Chondrocyte (in vitro differentiated cells): ENCODE data around the gene CROT. TPM values are rescaled to one million over a fixed set of nuclear protein-coding genes. Genes with fewer than 3 reads are reported as not detected.

Source experiments
- DNase-seq: peaks from one replicate; pipeline ENCODE4 v3.0.0; 2021; ENCODE audit warnings: mixed read lengths, low spot score
- H3K27ac Mint-ChIP-seq: one replicate; pipeline ENCODE4 v1.8.0; 2021; ENCODE audit warnings: mild to moderate bottlenecking, moderate library complexity, mixed read lengths; ENCODE audit not compliant: unreplicated experiment
- H3K27me3 Mint-ChIP-seq: 2 replicates; pipeline ENCODE4 v1.8.0; 2021; ENCODE audit warnings: low read depth, mixed read lengths
- H3K36me3 Mint-ChIP-seq: 2 replicates; pipeline ENCODE4 v1.8.0; 2021; ENCODE audit warnings: low read depth, mixed read lengths
- H3K4me1 Mint-ChIP-seq: 2 replicates; pipeline ENCODE4 v1.8.0; 2021; ENCODE audit warnings: low read depth, mild to moderate bottlenecking, mixed read lengths
- H3K4me3 Mint-ChIP-seq: one replicate; pipeline ENCODE4 v1.8.0; 2021; ENCODE audit warnings: mild to moderate bottlenecking, moderate library complexity, mixed read lengths; ENCODE audit not compliant: unreplicated experiment
- H3K9me3 Mint-ChIP-seq: 2 replicates; pipeline ENCODE4 v1.8.0; 2021; ENCODE audit warnings: low read depth, mixed read lengths
- CTCF ChIP-seq: fragments of 200-600 bp; sonication (generic); IDR thresholded peaks from 2 replicates; pipeline ENCODE4 v1.5.0; 2021; ENCODE audit warnings: antibody characterized with exemption, mild to moderate bottlenecking, moderate library complexity
- total RNA-seq: library from RNA; stranded (reverse); gene quantifications from 3 replicates; pipeline ENCODE4 v1.2.1, GENCODE V29; 2021

Gene CROT
- total RNA-seq, 1 donor from 2014 or later = 12.6 TPM

DNA sequence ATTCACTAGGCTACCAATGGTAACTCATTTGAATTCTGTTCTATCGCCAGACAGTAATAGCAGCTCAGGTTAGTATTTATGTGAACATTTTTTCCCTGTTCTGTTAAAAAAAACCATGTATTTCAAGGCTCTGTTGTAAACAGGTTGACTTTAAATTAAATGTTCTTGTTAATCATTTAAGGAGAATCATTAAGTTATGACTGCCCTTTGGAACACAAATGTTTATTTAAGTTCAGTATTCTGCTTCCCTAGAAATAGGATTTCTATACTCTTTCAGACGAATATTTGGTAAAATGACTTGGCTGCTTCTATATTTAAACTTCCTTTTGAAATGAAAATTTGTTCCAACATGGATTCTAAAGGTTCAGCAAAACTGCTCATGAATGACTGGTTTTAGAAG lies 13.1 kb upstream of the CROT start:
- TF ChIP-seq CTCF = no peak
- no peak for DNase-seq
- no peak overlapping the region for H3K4me3 Mint-ChIP-seq
- no peaks in the 10 kb centered on the region for H3K4me1 Mint-ChIP-seq
- no peaks in the 10 kb centered on the region for H3K27me3 Mint-ChIP-seq
- H3K9me3 Mint-ChIP-seq = peaks cover 41% of the 10 kb centered on the region
- H3K36me3 Mint-ChIP-seq = peaks cover 28% of the 10 kb centered on the region
- no peak overlapping the region for H3K27ac Mint-ChIP-seq

- TF ChIP-seq CTCF = no peak
- Mint-ChIP-seq H3K27ac (no peak overlapping the region), H3K9me3 (peaks cover 7% of the 10 kb centered on the region), H3K4me1 (no peaks in the 10 kb centered on the region), H3K27me3 (no peaks in the 10 kb centered on the region), H3K4me3 (no peak overlapping the region), H3K36me3 (peaks cover 16% of the 10 kb centered on the region)
- DNase-seq = no peak
These were observed 9.3 kb upstream of the CROT start for GRCh38 chr7:87336136-87336535.

GRCh38 chr7:87337331-87337730 lies 8.1 kb upstream of the CROT start:
- no peak for TF ChIP-seq CTCF
- H3K36me3 Mint-ChIP-seq = peaks cover 17% of the 10 kb centered on the region
- DNase-seq = no peak
- no peaks in the 10 kb centered on the region for H3K27me3 Mint-ChIP-seq
- no peak overlapping the region for H3K4me3 Mint-ChIP-seq
- H3K9me3 Mint-ChIP-seq = peaks cover 4% of the 10 kb centered on the region
- H3K4me1 Mint-ChIP-seq = no peaks in the 10 kb centered on the region
- no peak overlapping the region for H3K27ac Mint-ChIP-seq

DNA sequence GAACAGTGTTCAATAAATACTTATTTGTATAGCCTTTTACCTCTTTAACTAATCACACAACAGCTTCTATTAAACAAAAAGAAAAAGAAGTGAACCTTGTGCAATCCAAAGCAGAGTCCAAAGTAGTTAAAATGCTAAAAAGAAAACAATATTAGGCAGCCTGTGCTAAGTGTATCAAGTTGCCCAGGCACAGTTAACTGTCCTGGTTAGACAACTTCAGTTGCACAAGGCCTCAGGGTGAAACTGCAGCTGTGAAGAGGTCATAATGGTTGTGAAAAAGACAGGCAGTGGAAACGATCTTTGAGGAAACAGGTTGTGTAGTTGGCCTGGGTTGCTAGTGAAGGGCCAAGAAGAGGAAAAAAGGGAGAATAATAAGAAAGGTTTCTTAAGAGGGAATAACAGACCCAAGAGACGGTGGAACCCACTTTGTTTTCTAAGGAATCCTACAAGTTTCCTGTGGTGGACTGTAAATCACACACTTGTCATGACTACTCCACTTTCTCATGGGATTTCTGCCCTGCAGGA lies 6.0 kb upstream of the CROT start:
- no peak for DNase-seq
- peaks cover 17% of the 10 kb centered on the region for H3K4me1 Mint-ChIP-seq
- H3K27me3 Mint-ChIP-seq = no peaks in the 10 kb centered on the region
- H3K4me3 Mint-ChIP-seq = no peak overlapping the region
- peaks cover 4% of the 10 kb centered on the region for H3K9me3 Mint-ChIP-seq
- H3K36me3 Mint-ChIP-seq = peaks cover 14% of the 10 kb centered on the region
- no peak overlapping the region for H3K27ac Mint-ChIP-seq
- no peak for TF ChIP-seq CTCF

- Mint-ChIP-seq H3K27ac (no peak overlapping the region), H3K27me3 (no peaks in the 10 kb centered on the region), H3K9me3 (no peaks in the 10 kb centered on the region), H3K4me1 (peaks cover 30% of the 10 kb centered on the region), H3K4me3 (no peak overlapping the region), H3K36me3 (peaks cover 11% of the 10 kb centered on the region)
- no peak for DNase-seq
- TF ChIP-seq CTCF = no peak
These were observed 4.0 kb upstream of the CROT start for GRCh38 chr7:87341441-87341840.
